ENCODE results near the gene MED12L.

Gene MED12L

GRCh38 chr3:151439652-151440125 lies 354.2 kb downstream of the MED12L start:
- no peak overlapping the region for H3K4me3 ChIP-seq (ENCODE audit: low read depth, low read length)
- peak; percentile 38 for DNase-seq (ENCODE audit: low read depth)
- TF ChIP-seq CTCF (IDR thresholded peaks at IDR 0.05; ENCODE audit: control insufficient read depth, extremely low read depth, insufficient read depth) = peak; percentile 80

GRCh38 chr3:151440940-151441339 lies 355.5 kb downstream of the MED12L start:
- DNase-seq (ENCODE audit: low read depth) = no peak
- H3K4me3 ChIP-seq (ENCODE audit: low read depth, low read length) = no peak overlapping the region
- no peak for TF ChIP-seq CTCF (IDR thresholded peaks at IDR 0.05; ENCODE audit: control insufficient read depth, extremely low read depth, insufficient read depth)

- TF ChIP-seq CTCF (IDR thresholded peaks at IDR 0.05; ENCODE audit: control insufficient read depth, extremely low read depth, insufficient read depth) = no peak
- no peak for DNase-seq (ENCODE audit: low read depth)
- H3K4me3 ChIP-seq (ENCODE audit: low read depth, low read length) = no peak overlapping the region
Observed at GRCh38 chr3:151443583-151443982, 358.1 kb downstream of the MED12L start.

- H3K4me3 ChIP-seq (ENCODE audit: low read depth, low read length) = no peak overlapping the region
- no peak for TF ChIP-seq CTCF (IDR thresholded peaks at IDR 0.05; ENCODE audit: control insufficient read depth, extremely low read depth, insufficient read depth)
- no peak for DNase-seq (ENCODE audit: low read depth)
Observed at GRCh38 chr3:151445273-151446001, 360.0 kb downstream of the MED12L start.

- no peak overlapping the region for H3K4me3 ChIP-seq (ENCODE audit: low read depth, low read length)
- DNase-seq (ENCODE audit: low read depth) = no peak
- no peak for TF ChIP-seq CTCF (IDR thresholded peaks at IDR 0.05; ENCODE audit: control insufficient read depth, extremely low read depth, insufficient read depth)
Observed at GRCh38 chr3:151446002-151446340, 360.5 kb downstream of the MED12L start.

GRCh38 chr3:151452368-151452767 lies 366.9 kb downstream of the MED12L start:
- TF ChIP-seq CTCF (IDR thresholded peaks at IDR 0.05; ENCODE audit: control insufficient read depth, extremely low read depth, insufficient read depth) = no peak

GRCh38 chr3:151452841-151453240 lies 367.4 kb downstream of the MED12L start:
- no peak for TF ChIP-seq CTCF (IDR thresholded peaks at IDR 0.05; ENCODE audit: control insufficient read depth, extremely low read depth, insufficient read depth)
- no peak overlapping the region for H3K4me3 ChIP-seq (ENCODE audit: low read depth, low read length)
- no peak for DNase-seq (ENCODE audit: low read depth)

More at GRCh38 chr3:151452368-151452767, 366.9 kb downstream of the MED12L start:
- no peak for DNase-seq (ENCODE audit: low read depth)
- no peak overlapping the region for H3K4me3 ChIP-seq (ENCODE audit: low read depth, low read length)

Measured in LNCaP clone FGC (cell line).